NB4 (cell line): ENCODE data around the gene S100A2.

ENCODE experiments used
- CTCF ChIP-seq: IDR thresholded peaks from one replicate; pipeline ENCODE4 v1.5.1; 2012; ENCODE audit warnings: low read depth, low read length
- MAX ChIP-seq: IDR thresholded peaks from 2 replicates; pipeline ENCODE4 v1.6.1; 2011; ENCODE audit warnings: low read depth, low read length
- POLR2A ChIP-seq: IDR thresholded peaks from 2 replicates; pipeline ENCODE4 v1.6.1; 2011; ENCODE audit warnings: mild to moderate bottlenecking; ENCODE audit not compliant: insufficient read length; ENCODE audit errors: extremely low read depth

GRCh38 chr1:153537376-153537730 lies 28.3 kb downstream of the S100A2 start:
- TF ChIP-seq CTCF (no peak), POLR2A (no peak), MAX (no peak)
